ENCODE measurements around the gene TRIM72. TPM values are rescaled to one million over a fixed set of nuclear protein-coding genes. Genes with fewer than 3 reads are reported as not detected.

Gene TRIM72
- polyA plus RNA-seq, 4 donors = under 0.01 to 0.32 (median 0.13) TPM

DNA sequence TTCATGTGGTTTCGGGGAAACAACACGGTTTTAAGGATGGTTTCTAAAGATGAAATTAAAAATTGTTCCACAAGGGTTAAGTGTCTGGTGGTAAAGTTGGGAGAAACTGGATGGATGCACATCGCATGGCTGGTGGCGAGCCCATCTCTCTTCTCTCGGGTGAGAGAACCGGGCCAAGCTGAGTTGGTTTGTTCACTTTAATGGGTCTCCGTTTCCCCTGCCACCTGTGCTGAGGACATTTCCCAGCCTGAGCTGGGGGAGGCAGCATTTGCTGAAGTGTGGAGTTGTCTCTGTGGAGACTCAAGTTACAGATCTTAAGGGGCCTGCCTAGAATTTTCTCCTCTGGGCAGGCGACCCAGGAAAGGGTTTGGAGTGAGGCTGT lies 26.1 kb upstream of the TRIM72 start:
- FAIRE-seq (no peak), DNase-seq (no peak)
- Histone ChIP-seq H3K36me3 (ENCODE audit: control insufficient read depth in 3 of 3, insufficient read depth in 2 of 3, low read depth in 1 of 3, low read length in 3 of 3) (peaks cover 54 to 68% (median 56%) of the 10 kb centered on the region in 3 donors), H3K9me3 (ENCODE audit: control insufficient read depth in 2 of 2, insufficient read depth in 1 of 2, low read depth in 1 of 2, low read length in 1 of 2) (no peaks in the 10 kb centered on the region), H3K4me3 (ENCODE audit: low read depth in 1 of 3, low read length in 3 of 3) (no peak overlapping the region), H3K4me1 (ENCODE audit: control insufficient read depth in 3 of 3, insufficient read depth in 2 of 3, low read depth in 1 of 3, low read length in 2 of 3) (peaks cover 0 to 3% (median 0%) of the 10 kb centered on the region in 3 donors), H3K27me3 (ENCODE audit: control insufficient read depth in 3 of 3, insufficient read depth in 3 of 3, low read length in 3 of 3) (no peaks in the 10 kb centered on the region), H3K27ac (ENCODE audit: low read depth in 1 of 3, low read length in 2 of 3) (no peak overlapping the region)
- WGBS, 3 donors = 84 to 91% (median 85%) methylated on average over 8 of the region's 8 CpGs

- FAIRE-seq (no peak), DNase-seq (no peak)
- Histone ChIP-seq H3K9me3 (ENCODE audit: control insufficient read depth in 2 of 2, insufficient read depth in 1 of 2, low read depth in 1 of 2, low read length in 1 of 2) (no peaks in the 10 kb centered on the region), H3K27me3 (ENCODE audit: control insufficient read depth in 3 of 3, insufficient read depth in 3 of 3, low read length in 3 of 3) (no peaks in the 10 kb centered on the region), H3K4me3 (ENCODE audit: low read depth in 1 of 3, low read length in 3 of 3) (no peak overlapping the region), H3K36me3 (ENCODE audit: control insufficient read depth in 3 of 3, insufficient read depth in 2 of 3, low read depth in 1 of 3, low read length in 3 of 3) (peaks cover 56 to 69% (median 60%) of the 10 kb centered on the region in 3 donors), H3K4me1 (ENCODE audit: control insufficient read depth in 3 of 3, insufficient read depth in 2 of 3, low read depth in 1 of 3, low read length in 2 of 3) (no peaks in the 10 kb centered on the region), H3K27ac (ENCODE audit: low read depth in 1 of 3, low read length in 2 of 3) (no peak overlapping the region)
- 82 to 85% (median 85%) methylated on average over 3 of the region's 3 CpGs for WGBS, 3 donors
Observed at GRCh38 chr16:31188450-31189411, 25.2 kb upstream of the TRIM72 start.

- H3K36me3 ChIP-seq (ENCODE audit: control insufficient read depth in 3 of 3, insufficient read depth in 2 of 3, low read depth in 1 of 3, low read length in 3 of 3) = peaks cover 53 to 70% (median 60%) of the 10 kb centered on the region in 3 donors
- 84 to 89% (median 88%) methylated on average over 2 of the region's 2 CpGs for WGBS, 3 donors
- H3K27ac ChIP-seq (ENCODE audit: low read depth in 1 of 3, low read length in 2 of 3) = no peak overlapping the region
- H3K4me1 ChIP-seq (ENCODE audit: control insufficient read depth in 3 of 3, insufficient read depth in 2 of 3, low read depth in 1 of 3, low read length in 2 of 3) = no peaks in the 10 kb centered on the region
- H3K4me3 ChIP-seq (ENCODE audit: low read depth in 1 of 3, low read length in 3 of 3) = no peak overlapping the region
- FAIRE-seq (no peak), DNase-seq (no peak)
- H3K9me3 ChIP-seq (ENCODE audit: control insufficient read depth in 2 of 2, insufficient read depth in 1 of 2, low read depth in 1 of 2, low read length in 1 of 2) = no peaks in the 10 kb centered on the region
- no peaks in the 10 kb centered on the region for H3K27me3 ChIP-seq (ENCODE audit: control insufficient read depth in 3 of 3, insufficient read depth in 3 of 3, low read length in 3 of 3)
Observed at GRCh38 chr16:31189412-31189778, 24.5 kb upstream of the TRIM72 start.

- H3K27ac ChIP-seq (ENCODE audit: low read depth in 1 of 3, low read length in 2 of 3) = no peak overlapping the region
- H3K4me3 ChIP-seq (ENCODE audit: low read depth in 1 of 3, low read length in 3 of 3) = no peak overlapping the region
- H3K36me3 ChIP-seq (ENCODE audit: control insufficient read depth in 3 of 3, insufficient read depth in 2 of 3, low read depth in 1 of 3, low read length in 3 of 3) = peaks cover 53 to 68% (median 59%) of the 10 kb centered on the region in 3 donors
- no peaks in the 10 kb centered on the region for H3K27me3 ChIP-seq (ENCODE audit: control insufficient read depth in 3 of 3, insufficient read depth in 3 of 3, low read length in 3 of 3)
- WGBS, 3 donors = 95 to 96% (median 95%) methylated on average over 12 of the region's 12 CpGs
- no peaks in the 10 kb centered on the region for H3K9me3 ChIP-seq (ENCODE audit: control insufficient read depth in 2 of 2, insufficient read depth in 1 of 2, low read depth in 1 of 2, low read length in 1 of 2)
- FAIRE-seq (no peak), DNase-seq (no peak)
- no peaks in the 10 kb centered on the region for H3K4me1 ChIP-seq (ENCODE audit: control insufficient read depth in 3 of 3, insufficient read depth in 2 of 3, low read depth in 1 of 3, low read length in 2 of 3)
Observed at GRCh38 chr16:31190061-31190460, 23.9 kb upstream of the TRIM72 start.

DNA sequence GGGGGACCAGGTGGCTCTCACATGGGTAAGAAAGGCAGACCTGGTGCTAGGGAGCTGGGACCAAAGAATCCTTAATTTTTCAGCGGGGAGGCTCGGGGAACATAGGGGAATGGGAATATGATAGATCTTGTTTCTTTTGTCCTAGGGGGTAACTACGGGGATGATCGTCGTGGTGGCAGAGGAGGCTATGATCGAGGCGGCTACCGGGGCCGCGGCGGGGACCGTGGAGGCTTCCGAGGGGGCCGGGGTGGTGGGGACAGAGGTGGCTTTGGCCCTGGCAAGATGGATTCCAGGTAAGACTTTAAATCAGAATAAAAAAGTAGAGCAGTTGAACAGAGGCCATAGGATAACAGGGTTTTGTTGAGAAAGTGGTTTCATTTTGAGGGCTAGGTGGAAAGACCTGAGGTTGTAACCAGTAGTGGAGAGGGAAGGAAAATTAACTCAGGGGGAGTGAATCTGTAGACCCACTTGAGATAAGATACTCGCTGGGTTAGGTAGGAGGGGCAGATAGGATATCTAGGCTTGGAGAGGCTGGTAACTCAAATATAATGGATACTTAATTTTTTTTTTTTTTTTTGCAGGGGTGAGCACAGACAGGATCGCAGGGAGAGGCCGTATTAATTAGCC lies 23.0 kb upstream of the TRIM72 start:
- no peaks in the 10 kb centered on the region for H3K27me3 ChIP-seq (ENCODE audit: control insufficient read depth in 3 of 3, insufficient read depth in 3 of 3, low read length in 3 of 3)
- 91 to 93% (median 93%) methylated on average over 17 of the region's 17 CpGs for WGBS, 3 donors
- H3K4me3 ChIP-seq (ENCODE audit: low read depth in 1 of 3, low read length in 3 of 3) = no peak overlapping the region
- no peaks in the 10 kb centered on the region for H3K9me3 ChIP-seq (ENCODE audit: control insufficient read depth in 2 of 2, insufficient read depth in 1 of 2, low read depth in 1 of 2, low read length in 1 of 2)
- no peaks in the 10 kb centered on the region for H3K4me1 ChIP-seq (ENCODE audit: control insufficient read depth in 3 of 3, insufficient read depth in 2 of 3, low read depth in 1 of 3, low read length in 2 of 3)
- DNase-seq (no peak), FAIRE-seq (no peak)
- H3K27ac ChIP-seq (ENCODE audit: low read depth in 1 of 3, low read length in 2 of 3) = no peak overlapping the region
- H3K36me3 ChIP-seq (ENCODE audit: control insufficient read depth in 3 of 3, insufficient read depth in 2 of 3, low read depth in 1 of 3, low read length in 3 of 3) = peaks cover 48 to 66% (median 62%) of the 10 kb centered on the region in 3 donors

DNA sequence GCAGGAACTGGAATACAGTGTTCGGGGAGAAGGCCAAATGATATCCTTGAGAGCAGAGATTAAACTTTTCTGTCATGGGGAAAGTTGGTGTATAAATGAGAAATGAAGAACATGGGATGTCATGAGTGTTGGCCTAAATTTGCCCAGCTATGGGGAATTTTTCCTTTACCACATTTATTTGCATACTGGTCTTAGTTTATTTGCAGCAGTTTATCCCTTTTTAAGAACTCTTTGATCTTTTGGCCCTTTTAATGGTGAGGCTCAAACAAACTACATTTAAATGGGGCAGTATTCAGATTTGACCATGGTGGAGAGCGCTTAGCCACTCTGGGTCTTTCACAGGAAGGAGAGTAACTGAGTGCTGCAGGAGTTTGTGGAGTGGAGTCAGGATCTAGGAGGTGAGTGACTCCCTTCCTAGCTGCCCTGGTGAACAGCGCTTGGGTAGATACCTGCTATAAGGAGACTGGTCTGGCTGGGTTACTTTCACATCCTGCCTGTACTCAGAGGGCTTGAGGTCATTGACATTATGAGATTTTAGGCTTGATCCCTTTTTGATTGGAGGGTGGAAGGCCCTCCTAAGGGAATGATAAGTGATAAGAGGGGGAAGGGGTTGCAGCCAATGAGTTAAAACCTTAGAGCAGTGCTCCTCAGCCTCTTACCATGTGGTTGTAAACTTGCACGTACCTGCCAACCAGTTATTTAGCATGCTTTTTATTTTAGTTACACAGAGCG lies 22.1 kb upstream of the TRIM72 start:
- DNase-seq (no peak), FAIRE-seq (no peak)
- Histone ChIP-seq H3K9me3 (ENCODE audit: control insufficient read depth in 2 of 2, insufficient read depth in 1 of 2, low read depth in 1 of 2, low read length in 1 of 2) (no peaks in the 10 kb centered on the region), H3K27me3 (ENCODE audit: control insufficient read depth in 3 of 3, insufficient read depth in 3 of 3, low read length in 3 of 3) (no peaks in the 10 kb centered on the region), H3K27ac (ENCODE audit: low read depth in 1 of 3, low read length in 2 of 3) (no peak overlapping the region), H3K36me3 (ENCODE audit: control insufficient read depth in 3 of 3, insufficient read depth in 2 of 3, low read depth in 1 of 3, low read length in 3 of 3) (peaks cover 40 to 70% (median 53%) of the 10 kb centered on the region in 3 donors), H3K4me3 (ENCODE audit: low read depth in 1 of 3, low read length in 3 of 3) (no peak overlapping the region), H3K4me1 (ENCODE audit: control insufficient read depth in 3 of 3, insufficient read depth in 2 of 3, low read depth in 1 of 3, low read length in 2 of 3) (no peaks in the 10 kb centered on the region)
- WGBS, 3 donors = 83 to 87% (median 85%) methylated on average over 5 of the region's 5 CpGs

GRCh38 chr16:31192856-31193642 lies 20.9 kb upstream of the TRIM72 start:
- WGBS, 3 donors = 90 to 93% (median 91%) methylated on average over 16 of the region's 16 CpGs
- no peaks in the 10 kb centered on the region for H3K4me1 ChIP-seq (ENCODE audit: control insufficient read depth in 3 of 3, insufficient read depth in 2 of 3, low read depth in 1 of 3, low read length in 2 of 3)
- no peak overlapping the region for H3K27ac ChIP-seq (ENCODE audit: low read depth in 1 of 3, low read length in 2 of 3)
- FAIRE-seq = no peak
- H3K36me3 ChIP-seq (ENCODE audit: control insufficient read depth in 3 of 3, insufficient read depth in 2 of 3, low read depth in 1 of 3, low read length in 3 of 3) = peaks cover 35 to 69% (median 44%) of the 10 kb centered on the region in 3 donors
- H3K27me3 ChIP-seq (ENCODE audit: control insufficient read depth in 3 of 3, insufficient read depth in 3 of 3, low read length in 3 of 3) = no peaks in the 10 kb centered on the region
- no peaks in the 10 kb centered on the region for H3K9me3 ChIP-seq (ENCODE audit: control insufficient read depth in 2 of 2, insufficient read depth in 1 of 2, low read depth in 1 of 2, low read length in 1 of 2)
- DNase-seq = no peak
- H3K4me3 ChIP-seq (ENCODE audit: low read depth in 1 of 3, low read length in 3 of 3) = no peak overlapping the region

GRCh38 chr16:31193874-31194273 lies 20.0 kb upstream of the TRIM72 start:
- peaks cover 30 to 72% (median 42%) of the 10 kb centered on the region in 3 donors for H3K36me3 ChIP-seq (ENCODE audit: control insufficient read depth in 3 of 3, insufficient read depth in 2 of 3, low read depth in 1 of 3, low read length in 3 of 3)
- WGBS, 3 donors = 83 to 94% (median 89%) methylated on average over 2 of the region's 2 CpGs

More at GRCh38 chr16:31193874-31194273, 20.0 kb upstream of the TRIM72 start:
- Histone ChIP-seq H3K4me3 (ENCODE audit: low read depth in 1 of 3, low read length in 3 of 3) (no peak overlapping the region), H3K27me3 (ENCODE audit: control insufficient read depth in 3 of 3, insufficient read depth in 3 of 3, low read length in 3 of 3) (no peaks in the 10 kb centered on the region), H3K4me1 (ENCODE audit: control insufficient read depth in 3 of 3, insufficient read depth in 2 of 3, low read depth in 1 of 3, low read length in 2 of 3) (no peaks in the 10 kb centered on the region), H3K9me3 (ENCODE audit: control insufficient read depth in 2 of 2, insufficient read depth in 1 of 2, low read depth in 1 of 2, low read length in 1 of 2) (no peaks in the 10 kb centered on the region), H3K27ac (ENCODE audit: low read depth in 1 of 3, low read length in 2 of 3) (no peak overlapping the region)
- DNase-seq (no peak), FAIRE-seq (no peak)
